Suprapubic skin (tissue), 4 donors: Measurements from ENCODE around the gene SPTBN5.

Experiments used
- CTCF ChIP-seq, 2 donors: fragments of 200-600 bp in 1 of 2; fragments of 450-650 bp in 1 of 2; sonication (generic) in 1 of 2; IDR thresholded peaks; one replicate each; pipeline ENCODE4 v1.5.1; 2016 to 2019; ENCODE audit warnings: antibody characterized with exemption in 2 of 2, mild to moderate bottlenecking in 1 of 2, moderate library complexity in 1 of 2
- EP300 ChIP-seq: sonication (generic); formaldehyde crosslinking; IDR thresholded peaks from one replicate; pipeline ENCODE4 v1.6.1; 2017; ENCODE audit warnings: antibody characterized with exemption
- POLR2A ChIP-seq, 2 donors: fragments of 450-650 bp; IDR thresholded peaks; one replicate each; pipeline ENCODE4 v1.6.1; 2017; ENCODE audit warnings: antibody characterized with exemption in 2 of 2, mild to moderate bottlenecking in 2 of 2, moderate library complexity in 2 of 2
- POLR2AphosphoS5 ChIP-seq, 3 donors: sonication (generic); formaldehyde crosslinking; IDR thresholded peaks; one replicate each; pipeline ENCODE4 v1.6.1; 2017; ENCODE audit warnings: antibody characterized with exemption in 3 of 3

- TF ChIP-seq POLR2A (IDR thresholded peaks at IDR 0.05), result no peak
- TF ChIP-seq CTCF (IDR thresholded peaks at IDR 0.05), result no peak
- no peak for TF ChIP-seq EP300
- no peak for TF ChIP-seq POLR2AphosphoS5 (IDR thresholded peaks at IDR 0.05)
These were observed 23.2 kb downstream of the SPTBN5 start for GRCh38 chr15:41870689-41871081.
